Mucosa of stomach (tissue), 1 donor: Measurements from ENCODE around the gene SLC16A6.
A peak's percentile ranks its signal among the peaks of the same experiment; 100 is the strongest.
"Not testable (repeated sequence)": the region's sequence is repeated elsewhere in the genome, so short reads cannot be mapped to it uniquely, and the experiment has no call there.

Experiments
- H3K27me3 ChIP-seq: one replicate; pipeline ENCODE4 v1.7.0; 2013; ENCODE audit warnings: mild to moderate bottlenecking, low read length; ENCODE audit not compliant: control insufficient read depth, insufficient read depth
- H3K36me3 ChIP-seq: one replicate; pipeline ENCODE4 v1.7.0; 2013; ENCODE audit warnings: low read length; ENCODE audit not compliant: control insufficient read depth, insufficient read depth
- H3K4me1 ChIP-seq: one replicate; pipeline ENCODE4 v1.7.0; 2013; ENCODE audit warnings: mild to moderate bottlenecking, low read length; ENCODE audit not compliant: control insufficient read depth, insufficient read depth
- H3K4me3 ChIP-seq: one replicate; pipeline ENCODE4 v1.7.0; 2013; ENCODE audit warnings: low read length
- H3K9ac ChIP-seq: one replicate; pipeline ENCODE4 v1.7.0; 2013; ENCODE audit warnings: mild to moderate bottlenecking, low read length, moderate library complexity
- H3K9me3 ChIP-seq: one replicate; pipeline ENCODE4 v1.7.0; 2013; ENCODE audit warnings: mild to moderate bottlenecking, low read length, moderate library complexity; ENCODE audit not compliant: control insufficient read depth
- donor health status: Pancreatic carcinoma.

SLC16A6 gene

DNA sequence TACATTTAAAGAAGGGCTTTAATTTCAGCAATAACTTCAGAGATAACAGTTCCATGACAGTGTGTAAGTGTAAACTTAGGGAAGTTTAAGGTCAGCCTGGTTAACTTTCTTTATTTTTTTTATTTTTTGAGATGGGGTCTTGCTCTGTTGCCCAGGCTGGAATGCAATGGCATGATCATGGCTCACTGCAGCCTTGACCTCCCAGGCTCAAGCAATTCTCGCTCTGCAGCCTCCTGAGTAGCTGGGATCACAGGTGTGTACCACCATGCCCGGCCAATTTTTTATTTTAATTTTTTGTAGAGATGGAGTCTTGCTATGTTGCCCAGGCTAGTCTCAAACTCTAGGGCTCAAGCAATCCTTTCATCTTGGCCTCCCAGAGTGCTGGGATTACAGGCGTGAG lies 14.6 kb downstream of the SLC16A6 start:
- not testable (repeated sequence) for H3K4me1 ChIP-seq, H3K27me3 ChIP-seq, H3K36me3 ChIP-seq, H3K9me3 ChIP-seq, H3K4me3 ChIP-seq, H3K9ac ChIP-seq

DNA sequence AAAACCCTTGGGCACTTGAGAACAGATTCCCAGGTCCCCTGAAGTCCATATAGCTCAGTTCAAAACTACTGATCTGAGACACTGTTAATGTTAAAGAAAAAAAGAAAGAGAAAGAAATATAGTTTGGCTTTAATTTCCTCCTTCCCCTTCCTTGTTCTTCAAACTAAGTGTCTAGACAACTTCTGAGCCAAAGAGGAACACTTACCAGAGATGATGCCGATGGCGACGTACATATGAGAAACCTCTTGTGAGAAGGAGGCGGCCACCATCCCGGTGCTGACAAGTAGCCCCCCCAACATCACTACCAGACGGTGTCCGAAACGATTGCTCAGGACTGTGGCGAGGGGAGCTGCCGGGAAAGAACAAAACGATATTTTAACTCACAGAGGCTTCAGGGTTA lies 17.2 kb downstream of the SLC16A6 start:
- Histone ChIP-seq H3K27me3 (no peaks in the 10 kb centered on the region), H3K4me1 (no peaks in the 10 kb centered on the region), H3K36me3 (no peaks in the 10 kb centered on the region), H3K9me3 (no peaks in the 10 kb centered on the region), H3K4me3 (no peak overlapping the region), H3K9ac (no peak overlapping the region)

DNA sequence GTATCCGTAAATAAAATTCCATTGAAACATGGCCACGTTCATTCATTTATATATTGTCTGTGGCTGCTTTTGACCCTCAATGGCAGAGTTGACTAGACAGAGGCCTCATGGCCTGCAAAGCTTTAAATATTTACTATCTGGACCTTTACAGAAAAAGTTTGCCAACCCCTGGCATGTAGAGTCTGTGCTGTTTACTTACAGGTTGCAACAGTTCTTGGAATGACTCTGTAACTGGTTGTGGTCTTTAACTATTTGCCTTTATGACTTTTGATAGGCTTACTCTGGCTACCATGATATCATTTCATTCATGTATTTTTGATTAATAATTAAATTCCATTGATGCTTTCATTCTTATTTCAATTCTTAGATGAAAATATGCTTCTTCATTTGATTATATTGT lies 25.1 kb downstream of the SLC16A6 start:
- H3K36me3 ChIP-seq, H3K4me1 ChIP-seq, H3K4me3 ChIP-seq, H3K27me3 ChIP-seq, H3K9me3 ChIP-seq, H3K9ac ChIP-seq: not testable (repeated sequence)

DNA sequence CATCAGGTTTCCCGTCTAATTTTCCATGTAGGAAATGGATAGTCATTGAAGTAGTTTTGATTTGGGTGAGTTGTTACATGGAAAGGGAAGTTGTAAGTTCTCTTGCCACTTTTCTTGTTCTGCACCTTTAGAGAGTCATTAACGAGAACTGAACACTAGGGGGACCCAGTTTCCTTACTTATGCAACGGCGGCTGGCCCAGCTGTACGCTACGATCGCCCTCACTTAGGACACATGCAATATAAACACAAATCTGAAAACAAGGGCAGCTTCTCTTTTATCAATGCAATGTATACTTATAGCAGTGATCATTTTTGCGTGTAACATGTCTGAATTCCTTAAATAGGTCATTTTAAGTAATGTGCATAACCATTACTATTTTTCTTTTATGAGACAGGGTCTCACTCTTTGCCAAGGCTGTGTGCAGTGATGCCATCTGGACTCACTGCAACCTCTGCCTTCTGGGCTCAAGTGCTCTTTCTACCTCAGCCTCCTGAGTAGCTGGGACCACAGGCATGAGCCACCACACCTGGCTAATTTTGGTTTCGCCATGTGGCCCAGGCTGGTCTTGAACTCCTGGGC lies 27.7 kb downstream of the SLC16A6 start:
- H3K36me3 ChIP-seq, H3K4me3 ChIP-seq, H3K9me3 ChIP-seq, H3K27me3 ChIP-seq, H3K9ac ChIP-seq, H3K4me1 ChIP-seq: not testable (repeated sequence)

DNA sequence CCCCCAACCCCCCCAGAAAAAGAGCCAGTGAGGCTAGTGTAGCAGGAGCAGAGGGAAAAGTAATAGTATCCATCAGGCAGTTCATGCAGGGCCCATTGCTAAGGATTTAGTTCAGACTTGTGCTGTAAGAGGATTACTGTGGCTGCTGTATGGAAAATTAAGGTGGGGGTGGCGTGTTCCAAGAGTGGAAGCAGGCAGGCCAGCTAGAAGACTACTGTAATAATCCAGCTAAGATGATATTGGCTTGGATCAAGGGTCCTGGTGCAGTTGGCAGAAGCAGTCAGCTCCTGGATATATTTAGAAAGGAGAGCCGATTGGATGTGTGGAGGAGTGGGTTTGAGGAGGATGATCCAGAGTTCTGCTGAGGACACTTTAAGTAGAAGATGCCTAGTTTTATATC lies 28.5 kb downstream of the SLC16A6 start:
- not testable (repeated sequence) for H3K9ac ChIP-seq, H3K9me3 ChIP-seq, H3K4me3 ChIP-seq, H3K27me3 ChIP-seq, H3K36me3 ChIP-seq, H3K4me1 ChIP-seq

DNA sequence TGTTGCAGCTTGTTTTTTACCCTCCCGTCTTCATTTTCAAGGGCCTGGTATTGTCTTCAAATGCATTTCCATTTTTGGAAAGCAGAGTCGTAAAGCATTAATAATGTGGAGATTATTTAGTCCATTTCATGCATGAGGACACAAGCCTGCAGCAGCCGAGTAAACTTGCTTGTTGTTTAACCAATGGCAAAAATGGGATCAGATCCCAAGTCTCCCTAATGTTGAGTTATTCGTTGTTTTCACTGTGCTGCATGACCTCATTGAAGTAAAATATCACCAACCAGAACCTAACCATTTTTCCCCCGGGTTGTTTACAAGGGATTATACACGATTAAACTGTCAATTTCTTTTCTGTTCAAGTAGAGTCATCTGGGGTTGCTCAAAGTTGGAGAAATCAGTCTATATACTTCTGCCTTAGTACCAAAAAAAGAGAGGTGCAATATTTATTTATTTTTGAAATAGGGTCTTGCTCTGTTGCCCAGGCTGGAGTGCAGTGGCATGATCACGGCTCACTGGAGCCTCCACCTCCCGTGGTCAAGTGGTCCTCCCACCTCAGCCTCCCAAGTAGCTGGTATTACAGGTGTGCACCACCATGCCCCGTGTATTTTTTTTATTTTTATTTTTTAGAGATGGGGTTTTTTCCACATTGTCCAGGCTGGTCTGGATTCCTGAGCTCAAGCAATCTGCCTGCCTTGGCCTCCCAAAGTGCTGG lies 30.7 kb downstream of the SLC16A6 start:
- Histone ChIP-seq H3K4me3 (no peak overlapping the region), H3K9me3 (no peaks in the 10 kb centered on the region), H3K9ac (no peak overlapping the region), H3K36me3 (no peaks in the 10 kb centered on the region), H3K27me3 (no peaks in the 10 kb centered on the region), H3K4me1 (no peaks in the 10 kb centered on the region)

DNA sequence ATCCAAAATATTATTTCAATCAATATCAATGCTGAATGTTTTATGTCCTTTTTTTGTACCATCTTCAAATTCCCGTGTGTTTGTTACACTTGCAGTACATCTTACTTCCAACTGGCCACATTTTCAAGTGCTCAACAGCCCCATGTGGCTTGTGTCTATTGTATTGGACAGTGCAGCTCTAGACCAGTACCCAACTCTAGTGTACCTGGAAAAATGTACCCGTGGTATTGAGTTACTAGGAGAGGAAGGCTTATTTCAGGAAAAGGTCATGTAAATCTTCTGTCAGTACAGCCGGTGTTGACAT lies 31.3 kb downstream of the SLC16A6 start:
- H3K9ac ChIP-seq, H3K36me3 ChIP-seq, H3K4me1 ChIP-seq, H3K4me3 ChIP-seq, H3K27me3 ChIP-seq, H3K9me3 ChIP-seq: not testable (repeated sequence)

DNA sequence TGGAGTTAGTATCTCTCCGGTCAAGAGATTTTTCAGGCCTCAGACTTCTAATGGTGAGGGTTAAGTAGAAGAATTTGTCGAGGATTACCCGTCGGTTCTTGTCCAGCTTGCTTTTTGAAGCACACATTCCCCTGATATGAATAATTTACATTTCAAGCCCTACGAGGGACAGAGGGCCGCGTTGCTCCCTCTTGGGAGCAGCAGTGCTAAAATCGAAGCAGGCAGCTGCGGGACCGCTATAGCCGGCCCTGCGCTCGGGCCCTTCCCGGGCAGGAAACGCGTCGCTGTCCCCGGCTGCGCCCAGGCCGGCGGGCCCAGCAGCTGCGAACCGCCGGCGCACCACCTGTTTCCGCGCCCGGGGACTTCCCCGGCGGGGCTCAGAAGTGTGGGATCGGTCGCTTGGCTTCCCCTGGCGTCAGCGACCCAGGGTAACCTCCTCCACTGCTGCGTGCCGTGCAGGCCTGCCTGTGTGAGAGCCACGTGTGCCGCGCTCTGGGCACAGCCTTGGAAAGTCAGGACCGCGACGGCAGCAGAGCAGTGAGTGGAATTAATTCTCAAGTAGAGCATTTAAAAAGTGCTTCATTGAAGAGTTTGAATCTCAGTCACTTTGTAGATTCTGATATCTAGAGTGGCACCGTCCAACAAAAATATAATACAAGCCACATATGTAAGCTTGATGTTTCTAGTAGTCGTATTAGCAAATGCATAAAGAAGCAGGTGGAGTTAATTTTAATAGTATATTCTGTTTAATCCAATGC lies 31.9 kb downstream of the SLC16A6 start:
- not testable (repeated sequence) for H3K4me3 ChIP-seq, H3K4me1 ChIP-seq, H3K9me3 ChIP-seq, H3K36me3 ChIP-seq, H3K27me3 ChIP-seq
- H3K9ac ChIP-seq = peak overlapping the region; percentile 55

DNA sequence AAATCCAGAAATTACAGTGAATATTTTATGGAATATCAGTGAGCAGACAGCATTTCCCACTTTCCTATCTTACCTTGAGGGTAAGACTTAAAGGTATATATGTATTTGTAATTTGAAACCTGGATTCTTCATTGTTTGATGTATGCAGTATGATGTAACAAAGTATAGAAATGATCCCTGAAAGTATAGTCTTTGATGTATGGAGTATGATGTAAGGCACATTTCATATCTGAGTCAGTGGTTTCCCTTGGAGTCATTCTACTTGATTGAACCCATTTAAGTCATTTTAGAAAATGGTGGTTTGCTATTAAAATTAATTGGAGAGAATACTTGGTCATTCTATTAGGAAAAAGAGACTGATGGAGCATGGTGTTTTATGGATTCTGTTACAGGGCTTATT lies 33.0 kb downstream of the SLC16A6 start:
- Histone ChIP-seq H3K9me3 (no peaks in the 10 kb centered on the region), H3K9ac (no peak overlapping the region), H3K4me3 (no peak overlapping the region), H3K36me3 (no peaks in the 10 kb centered on the region), H3K27me3 (no peaks in the 10 kb centered on the region), H3K4me1 (no peaks in the 10 kb centered on the region)

DNA sequence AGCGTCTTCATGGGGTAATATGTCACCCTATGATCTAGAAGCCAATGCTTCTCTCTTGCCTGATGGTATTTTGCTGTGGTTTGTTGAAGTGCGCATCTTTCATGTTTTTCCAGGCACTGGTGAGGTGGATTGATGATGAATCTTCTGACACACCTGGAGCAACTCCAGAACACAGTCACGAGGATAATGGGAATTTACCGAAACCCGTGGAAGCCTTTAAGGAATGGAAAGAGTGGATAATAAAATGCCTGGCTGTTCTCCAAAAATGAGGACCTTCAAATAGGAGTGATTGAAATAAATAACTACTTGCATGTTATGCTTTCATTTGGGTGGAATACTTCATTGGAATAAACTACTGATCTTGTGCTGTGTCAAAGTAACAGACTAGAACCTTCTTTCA lies 34.2 kb downstream of the SLC16A6 start:
- H3K9ac ChIP-seq, H3K9me3 ChIP-seq, H3K4me1 ChIP-seq, H3K36me3 ChIP-seq, H3K4me3 ChIP-seq, H3K27me3 ChIP-seq: not testable (repeated sequence)

DNA sequence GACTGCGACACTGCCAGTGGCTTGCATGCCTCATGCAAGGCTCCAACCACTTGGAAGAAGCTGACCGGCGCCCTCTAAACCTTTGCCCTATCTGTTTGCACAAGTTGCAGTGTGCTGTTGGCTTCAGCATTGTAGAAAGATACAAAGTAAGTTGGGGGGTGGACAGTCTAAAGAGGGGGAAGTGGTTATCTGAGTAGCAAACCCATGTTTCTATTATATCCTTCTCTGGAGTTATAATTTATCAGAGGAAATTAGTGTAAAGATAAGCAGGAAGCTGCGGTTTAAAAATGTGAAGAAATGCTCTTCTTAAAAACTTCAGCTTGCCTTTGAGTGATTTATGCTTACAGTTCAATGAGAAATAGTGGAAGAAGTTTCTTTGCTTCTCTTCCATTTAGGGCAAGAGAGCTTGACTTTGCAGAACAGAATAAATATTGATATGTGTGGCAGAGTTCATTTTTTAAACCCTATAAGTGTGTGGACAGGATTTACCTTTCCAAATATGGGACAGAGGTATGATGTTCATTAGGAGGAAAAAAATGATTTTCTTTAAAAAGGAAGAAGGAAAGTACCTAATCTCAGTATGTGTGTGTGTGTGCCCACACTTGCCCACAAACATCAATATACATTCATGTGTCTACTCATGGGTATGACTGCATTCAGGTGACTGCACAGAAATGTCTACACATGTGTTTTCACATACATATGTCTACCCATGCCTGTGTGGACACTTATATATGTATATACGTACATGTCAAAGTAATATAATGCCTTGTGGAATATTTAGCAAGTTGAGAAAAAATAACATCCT lies 35.0 kb downstream of the SLC16A6 start:
- Histone ChIP-seq H3K4me1 (no peaks in the 10 kb centered on the region), H3K27me3 (no peaks in the 10 kb centered on the region), H3K36me3 (no peaks in the 10 kb centered on the region), H3K9ac (no peak overlapping the region), H3K9me3 (no peaks in the 10 kb centered on the region), H3K4me3 (no peak overlapping the region)

DNA sequence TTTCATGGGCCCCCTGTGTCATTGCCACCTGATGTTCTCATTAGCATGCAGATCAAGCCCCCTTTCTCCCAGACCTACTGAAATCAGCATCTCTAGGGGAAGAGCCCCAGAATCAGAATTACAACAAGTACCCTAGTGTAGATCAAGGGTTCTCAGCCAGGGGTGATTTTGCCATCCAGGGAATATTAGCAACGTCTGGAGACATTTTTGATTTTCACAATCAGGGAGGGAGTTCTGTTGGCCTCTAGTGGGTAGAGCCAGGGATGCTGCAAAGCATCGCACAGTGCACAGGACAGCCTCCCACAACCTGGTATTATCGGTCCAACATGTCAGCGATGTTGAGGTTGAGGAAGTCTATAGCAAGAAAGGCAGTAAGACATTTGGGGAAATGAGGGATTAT lies 35.8 kb downstream of the SLC16A6 start:
- Histone ChIP-seq H3K4me1 (no peaks in the 10 kb centered on the region), H3K36me3 (no peaks in the 10 kb centered on the region), H3K4me3 (no peak overlapping the region)

More for the DNA sequence above, 35.8 kb downstream of the SLC16A6 start:
- Histone ChIP-seq H3K9ac (no peak overlapping the region), H3K27me3 (no peaks in the 10 kb centered on the region), H3K9me3 (no peaks in the 10 kb centered on the region)
